Measurements from ENCODE around the gene RASSF3. TPM values are rescaled to one million over a fixed set of nuclear protein-coding genes. Genes with fewer than 3 reads are reported as not detected.
"Not testable (repeated sequence)": the region's sequence is repeated elsewhere in the genome, so short reads cannot be mapped to it uniquely, and the experiment has no call there.

Gene RASSF3
- total RNA-seq, 4 donors from 2014 or later, result 14.7 to 18.3 (median 16.7) TPM

- DNase-seq (ENCODE audit: low spot score in 2 of 2), result peak in 1 of 2 donors; percentile 23
- 27 to 30% methylated on average over 15 of the region's 15 CpGs for WGBS, 2 donors
- H3K9me3 ChIP-seq, result no peaks in the 10 kb centered on the region
- H3K4me3 ChIP-seq, result peak overlapping the region in 2 of 4 donors; percentile 18 to 24
- peaks cover 0 to 29% (median 11%) of the 10 kb centered on the region in 4 donors for H3K4me1 ChIP-seq
- peak overlapping the region; percentile 37 to 82 (median 74) for H3K27ac ChIP-seq
- H3K27me3 ChIP-seq, result no peaks in the 10 kb centered on the region
- no peaks in the 10 kb centered on the region for H3K36me3 ChIP-seq
- TF ChIP-seq, protein P1, sequence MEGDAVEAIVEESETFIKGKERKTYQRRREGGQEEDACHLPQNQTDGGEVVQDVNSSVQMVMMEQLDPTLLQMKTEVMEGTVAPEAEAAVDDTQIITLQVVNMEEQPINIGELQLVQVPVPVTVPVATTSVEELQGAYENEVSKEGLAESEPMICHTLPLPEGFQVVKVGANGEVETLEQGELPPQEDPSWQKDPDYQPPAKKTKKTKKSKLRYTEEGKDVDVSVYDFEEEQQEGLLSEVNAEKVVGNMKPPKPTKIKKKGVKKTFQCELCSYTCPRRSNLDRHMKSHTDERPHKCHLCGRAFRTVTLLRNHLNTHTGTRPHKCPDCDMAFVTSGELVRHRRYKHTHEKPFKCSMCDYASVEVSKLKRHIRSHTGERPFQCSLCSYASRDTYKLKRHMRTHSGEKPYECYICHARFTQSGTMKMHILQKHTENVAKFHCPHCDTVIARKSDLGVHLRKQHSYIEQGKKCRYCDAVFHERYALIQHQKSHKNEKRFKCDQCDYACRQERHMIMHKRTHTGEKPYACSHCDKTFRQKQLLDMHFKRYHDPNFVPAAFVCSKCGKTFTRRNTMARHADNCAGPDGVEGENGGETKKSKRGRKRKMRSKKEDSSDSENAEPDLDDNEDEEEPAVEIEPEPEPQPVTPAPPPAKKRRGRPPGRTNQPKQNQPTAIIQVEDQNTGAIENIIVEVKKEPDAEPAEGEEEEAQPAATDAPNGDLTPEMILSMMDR (IDR thresholded peaks at IDR 0.05), result no peak
- peak; percentile 41 to 60 for TF ChIP-seq EP300 (IDR thresholded peaks at IDR 0.05)
Measured at GRCh38 chr12:64625243-64626077, 15.2 kb downstream of the RASSF3 start.

- 97 to 100% methylated on average over 1 of the region's 1 CpG for WGBS, 2 donors
- DNase-seq (ENCODE audit: low spot score in 2 of 2); H3K36me3 ChIP-seq; H3K4me3 ChIP-seq; H3K9me3 ChIP-seq; H3K27me3 ChIP-seq: not testable (repeated sequence)
- Histone ChIP-seq H3K4me1 (peaks cover 0 to 29% (median 11%) of the 10 kb centered on the region in 4 donors), H3K27ac (peak overlapping the region in 2 of 4 donors; percentile 76 to 82)
Measured at GRCh38 chr12:64626588-64626987, 16.3 kb downstream of the RASSF3 start.

DNA sequence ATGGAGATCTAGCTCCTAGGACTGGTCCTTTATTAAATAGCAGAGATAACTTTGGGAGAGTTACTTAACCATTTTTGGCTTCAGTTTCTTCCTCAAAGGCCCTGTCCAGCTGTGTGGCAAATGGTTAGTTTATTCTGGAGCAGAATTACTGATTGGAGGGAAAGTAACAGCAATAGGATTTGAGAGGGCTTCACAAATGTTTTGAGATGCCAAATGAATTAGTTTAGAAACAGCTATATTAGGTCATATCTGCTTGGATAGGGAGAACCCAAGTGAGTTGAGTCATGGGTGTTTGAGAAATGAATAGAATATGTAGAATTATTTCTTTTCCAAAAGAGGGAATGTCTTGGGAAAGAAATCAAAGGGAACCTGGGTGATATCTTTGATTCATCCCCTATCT is 17.5 kb downstream of the RASSF3 start:
- H3K4me3 ChIP-seq, result no peak overlapping the region
- no peaks in the 10 kb centered on the region for H3K9me3 ChIP-seq
- peak overlapping the region in 2 of 4 donors; percentile 26 to 52 for H3K27ac ChIP-seq
- no peaks in the 10 kb centered on the region for H3K27me3 ChIP-seq
- no peak for DNase-seq (ENCODE audit: low spot score in 2 of 2)
- peaks cover 0 to 29% (median 11%) of the 10 kb centered on the region in 4 donors for H3K4me1 ChIP-seq
- TF ChIP-seq, protein P1 (IDR thresholded peaks at IDR 0.05), result no peak
- no peak for TF ChIP-seq EP300 (IDR thresholded peaks at IDR 0.05)
- no peak for TF ChIP-seq POLR2A (IDR thresholded peaks at IDR 0.05)
- H3K36me3 ChIP-seq, result no peaks in the 10 kb centered on the region

- WGBS, 2 donors, result 92 to 95% methylated on average over 5 of the region's 5 CpGs
- peaks cover 0 to 13% (median 4%) of the 10 kb centered on the region in 4 donors for H3K4me1 ChIP-seq
Measured at GRCh38 chr12:64631197-64631596, 20.9 kb downstream of the RASSF3 start.

GRCh38 chr12:64633011-64633939 is 23.0 kb downstream of the RASSF3 start:
- Histone ChIP-seq H3K27ac (no peak overlapping the region), H3K4me1 (peaks cover 0 to 3% (median 0%) of the 10 kb centered on the region in 4 donors), H3K4me3 (no peak overlapping the region), H3K9me3 (no peaks in the 10 kb centered on the region), H3K36me3 (no peaks in the 10 kb centered on the region), H3K27me3 (no peaks in the 10 kb centered on the region)
- TF ChIP-seq, protein P1 (IDR thresholded peaks at IDR 0.05), result no peak
- TF ChIP-seq EP300 (IDR thresholded peaks at IDR 0.05) (no peak), POLR2A (IDR thresholded peaks at IDR 0.05) (no peak)
- DNase-seq (ENCODE audit: low spot score in 2 of 2), result no peak
- WGBS, 2 donors, result 92 to 96% methylated on average over 5 of the region's 5 CpGs

More at GRCh38 chr12:64631197-64631596, 20.9 kb downstream of the RASSF3 start:
- no peaks in the 10 kb centered on the region for H3K9me3 ChIP-seq
- no peak for DNase-seq (ENCODE audit: low spot score in 2 of 2)
- no peak overlapping the region for H3K4me3 ChIP-seq
- TF ChIP-seq EP300 (IDR thresholded peaks at IDR 0.05), result no peak
- TF ChIP-seq POLR2A (IDR thresholded peaks at IDR 0.05), result no peak
- TF ChIP-seq, protein P1 (IDR thresholded peaks at IDR 0.05), result no peak
- no peak overlapping the region for H3K27ac ChIP-seq
- no peaks in the 10 kb centered on the region for H3K27me3 ChIP-seq
- H3K36me3 ChIP-seq, result no peaks in the 10 kb centered on the region
